ENCODE results near the gene NAXD.
A peak's percentile ranks its signal among the peaks of the same experiment; 100 is the strongest.
"Not testable (repeated sequence)": the region's sequence is repeated elsewhere in the genome, so short reads cannot be mapped to it uniquely, and the experiment has no call there.

NAXD gene

DNA sequence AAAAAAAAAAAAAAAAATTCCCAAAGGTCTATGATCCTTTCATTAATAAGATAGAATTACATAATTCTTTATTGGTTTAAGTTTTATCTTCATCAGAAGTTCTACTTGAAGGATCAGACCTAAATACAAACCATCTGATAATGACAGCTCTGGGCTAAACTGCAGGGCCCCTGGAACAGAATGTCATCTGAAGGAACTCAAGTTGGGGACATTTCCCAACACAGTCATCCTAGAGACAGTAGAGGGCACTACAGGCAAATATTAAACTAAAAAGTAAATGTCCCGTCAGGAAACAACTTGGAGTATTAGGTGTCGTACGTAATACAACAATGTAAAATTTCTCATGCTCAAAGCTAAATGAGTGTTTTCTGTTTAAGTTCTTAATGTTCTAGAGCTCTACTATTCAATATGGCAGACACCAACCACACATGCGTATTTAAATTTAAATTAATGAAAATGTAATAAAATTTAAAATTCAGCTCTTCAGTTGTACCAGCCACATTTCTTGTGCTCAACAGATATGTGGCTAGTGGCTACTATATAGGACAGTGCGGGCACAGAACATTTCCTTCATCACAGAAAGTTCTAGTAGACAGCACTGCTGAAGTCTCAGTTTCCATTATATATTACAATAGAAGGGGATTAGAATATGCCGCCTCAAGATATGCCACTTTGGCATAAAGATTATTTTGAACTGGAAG, 21.8 kb upstream of the NAXD start:
- peak; percentile 69 for DNase-seq (ENCODE audit: low spot score)

DNA sequence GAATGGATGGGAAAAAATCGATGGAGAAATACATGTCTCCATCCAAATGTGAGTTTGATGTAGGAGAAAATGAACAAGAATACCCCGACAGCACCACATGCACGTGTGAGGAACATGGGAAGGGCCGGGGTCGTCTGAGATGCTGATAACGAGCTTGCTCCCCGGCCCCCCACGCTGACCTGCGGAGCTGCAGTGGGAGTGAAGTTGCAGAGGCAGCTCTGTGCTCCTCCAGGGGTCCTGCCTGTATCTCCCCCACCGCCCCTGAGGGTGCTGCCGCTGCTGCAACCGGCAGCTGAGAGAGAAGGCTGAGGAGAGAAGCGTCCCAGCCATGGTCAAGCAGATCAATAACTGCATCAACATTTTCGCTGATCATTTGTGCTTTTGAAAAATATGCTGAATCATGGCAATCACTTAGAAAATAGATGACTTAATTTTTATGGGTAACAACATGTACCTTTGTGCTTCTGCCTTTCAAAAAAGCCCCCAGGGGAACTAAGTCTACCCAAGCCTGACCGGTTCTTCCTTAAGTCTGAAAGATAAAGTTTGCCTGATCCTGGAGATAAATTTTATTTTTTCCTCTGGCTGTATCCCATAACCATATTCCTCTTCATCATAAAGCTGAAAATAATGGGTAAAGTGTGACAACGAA, 18.2 kb upstream of the NAXD start:
- no peak for DNase-seq (ENCODE audit: low spot score)

GRCh38 chr13:110600261-110600819, 15.0 kb upstream of the NAXD start:
- DNase-seq (ENCODE audit: low spot score): no peak

- no peak for DNase-seq (ENCODE audit: low spot score)
Measured at GRCh38 chr13:110600980-110601379, 14.4 kb upstream of the NAXD start.

GRCh38 chr13:110605132-110605531, 10.2 kb upstream of the NAXD start:
- DNase-seq (ENCODE audit: low spot score): no peak

GRCh38 chr13:110606281-110606680, 9.1 kb upstream of the NAXD start:
- DNase-seq (ENCODE audit: low spot score): not testable (repeated sequence)

DNA sequence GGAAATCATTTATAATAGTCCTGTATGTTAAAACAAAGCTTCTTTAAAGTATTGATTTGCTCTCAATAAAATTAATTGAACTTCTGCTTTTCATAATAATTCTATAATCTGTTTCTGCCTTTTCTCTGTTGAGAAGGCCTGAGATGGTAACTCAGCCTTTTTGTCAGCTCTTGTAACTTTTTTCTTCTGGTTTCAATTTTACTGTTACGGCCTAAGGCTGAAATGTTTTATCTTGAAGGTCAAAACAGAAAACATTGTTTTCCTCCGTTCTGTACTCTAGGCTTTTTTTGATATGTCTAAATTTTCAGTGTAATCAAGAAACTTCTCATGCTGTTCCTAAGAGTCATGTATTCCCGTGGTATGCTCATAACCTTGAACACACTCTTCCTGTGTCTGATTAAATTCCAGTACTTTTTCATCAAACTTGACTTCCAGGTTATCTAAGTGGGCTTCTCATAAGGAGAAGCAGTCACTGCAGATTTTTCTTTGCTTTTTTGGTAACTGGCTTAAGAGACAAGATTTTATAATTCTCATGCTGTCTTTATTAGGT, 7.6 kb upstream of the NAXD start:
- DNase-seq (ENCODE audit: low spot score): no peak

DNA sequence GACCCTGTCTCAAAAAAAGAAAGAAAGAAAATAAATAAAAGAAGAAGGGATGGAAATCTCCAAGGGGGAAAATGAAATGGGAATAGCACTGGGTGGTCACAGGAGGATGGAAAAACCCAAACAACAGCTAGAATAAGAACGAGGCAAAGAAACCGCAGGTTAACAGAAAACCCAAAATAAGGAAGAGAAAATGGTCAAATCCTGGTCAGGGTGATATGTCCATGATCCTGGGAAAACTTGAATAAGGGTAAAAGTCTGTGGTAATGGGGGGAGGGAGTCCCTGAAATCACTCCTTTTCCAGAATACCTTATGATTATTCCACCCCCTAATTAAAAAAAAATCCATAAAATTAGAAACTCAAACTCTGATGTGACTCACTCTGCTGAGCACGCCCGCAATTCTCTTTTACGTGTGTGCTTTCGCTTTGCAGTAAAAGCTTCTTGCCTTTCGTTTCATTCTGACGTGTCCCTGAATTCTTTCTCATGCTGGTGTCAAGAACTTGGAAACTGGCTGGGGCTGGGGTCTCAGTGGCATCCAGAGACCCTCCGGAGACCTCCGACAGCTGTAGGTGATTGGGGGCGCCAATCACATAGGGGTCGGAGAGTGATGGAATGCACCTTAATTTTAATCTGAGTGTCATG, 4.3 kb upstream of the NAXD start:
- peak; percentile 41 for DNase-seq (ENCODE audit: low spot score)

DNA sequence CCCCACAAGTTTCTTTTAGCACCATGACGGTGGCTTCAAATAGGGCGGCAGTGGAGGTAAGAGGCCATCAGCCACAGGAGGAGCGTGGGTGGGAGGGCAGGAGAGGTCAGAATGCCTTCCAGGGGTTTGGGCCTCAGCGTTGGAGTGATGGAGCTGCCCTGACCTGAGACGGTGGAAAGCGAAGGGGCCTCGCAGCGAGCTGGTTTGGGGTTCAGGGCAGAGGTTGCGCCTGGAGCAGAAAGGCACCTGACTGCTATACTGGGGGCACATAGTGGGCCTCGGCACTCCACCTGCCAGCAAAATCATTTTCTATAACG, 382 bp upstream of the NAXD start:
- DNase-seq (ENCODE audit: low spot score): no peak

GRCh38 chr13:110616103-110617101, 1.1 kb downstream of the NAXD start:
- DNase-seq (ENCODE audit: low spot score): peak; percentile 75

DNA sequence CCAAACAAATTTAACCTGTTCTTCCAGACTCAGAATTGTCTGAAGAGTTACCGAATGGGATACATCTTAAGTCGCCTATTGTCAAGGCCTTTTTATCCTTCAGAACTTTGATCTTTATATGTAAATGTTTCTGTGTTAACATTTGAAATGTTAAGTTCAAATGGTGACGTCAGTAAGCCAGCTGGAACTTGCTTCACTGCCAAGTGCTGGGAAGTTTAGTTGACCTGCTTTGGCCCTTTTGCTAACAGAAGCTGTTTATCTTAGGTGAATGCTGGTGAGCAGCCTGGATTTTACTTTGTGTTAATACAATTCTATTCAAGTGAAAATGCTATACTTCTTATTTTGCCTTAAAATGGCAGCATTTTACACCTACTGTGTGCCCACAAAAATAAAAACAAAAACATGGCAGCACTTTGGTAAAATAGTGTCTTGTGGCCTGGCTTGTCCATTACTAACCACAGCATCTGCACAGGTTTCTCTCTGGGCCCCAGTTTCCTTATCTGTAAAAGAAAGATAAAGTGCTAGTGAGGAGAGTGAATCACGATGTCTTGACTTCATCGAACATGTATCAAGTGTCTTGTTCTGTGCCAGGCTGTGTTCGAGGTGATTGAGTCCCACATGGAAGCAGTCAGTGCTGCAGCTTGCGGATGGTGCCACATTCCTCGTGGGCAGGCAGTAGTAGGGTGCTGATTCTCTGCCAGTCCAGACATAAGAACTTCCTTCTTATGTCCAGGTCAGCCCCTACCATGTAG, 2.2 kb downstream of the NAXD start:
- peak; percentile 68 for DNase-seq (ENCODE audit: low spot score)

GRCh38 chr13:110618167-110618566, 2.8 kb downstream of the NAXD start:
- no peak for DNase-seq (ENCODE audit: low spot score)

DNA sequence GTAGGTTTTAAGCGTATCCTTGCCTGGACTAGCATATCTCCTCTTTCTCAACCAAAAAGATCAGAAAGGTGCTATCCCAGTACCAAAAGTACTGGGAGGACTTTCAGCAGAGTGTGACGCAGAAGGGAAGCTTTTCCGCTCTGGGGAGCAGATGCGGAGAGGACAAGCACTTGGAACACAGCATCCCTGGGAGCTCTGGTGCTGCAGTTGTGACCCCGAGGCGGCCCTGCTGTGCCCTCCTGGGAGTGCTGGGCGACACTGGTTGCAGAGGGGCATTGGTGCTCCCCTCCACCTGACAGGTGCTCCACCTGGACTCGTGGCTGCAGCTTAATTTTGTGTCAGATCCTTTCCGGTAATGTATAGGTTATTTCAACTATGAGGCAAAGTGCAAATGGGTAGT, 3.4 kb downstream of the NAXD start:
- no peak for DNase-seq (ENCODE audit: low spot score)

DNA sequence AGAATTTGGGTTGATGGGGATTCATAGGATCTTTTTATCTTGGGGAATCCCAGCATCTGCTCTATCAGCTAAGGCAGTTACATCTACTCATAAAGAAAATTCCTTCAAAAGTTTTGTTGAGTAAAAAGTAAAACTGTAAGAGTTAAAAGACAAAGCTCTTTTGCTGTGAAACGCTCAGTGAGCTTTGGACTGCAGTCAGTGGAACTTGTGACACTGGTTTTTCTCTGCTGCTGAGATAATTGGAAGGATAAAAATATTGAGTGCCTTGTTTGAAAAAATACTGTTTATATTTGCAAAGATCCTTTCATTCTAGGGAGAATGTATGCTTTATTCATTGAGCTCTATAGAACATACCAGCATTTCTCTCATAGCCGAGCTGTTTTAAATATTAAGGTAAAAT, 5.3 kb downstream of the NAXD start:
- no peak for DNase-seq (ENCODE audit: low spot score)

- no peak for DNase-seq (ENCODE audit: low spot score)
Measured at GRCh38 chr13:110624766-110625756, 9.7 kb downstream of the NAXD start.

GRCh38 chr13:110625771-110626321, 10.5 kb downstream of the NAXD start:
- DNase-seq (ENCODE audit: low spot score): no peak

DNA sequence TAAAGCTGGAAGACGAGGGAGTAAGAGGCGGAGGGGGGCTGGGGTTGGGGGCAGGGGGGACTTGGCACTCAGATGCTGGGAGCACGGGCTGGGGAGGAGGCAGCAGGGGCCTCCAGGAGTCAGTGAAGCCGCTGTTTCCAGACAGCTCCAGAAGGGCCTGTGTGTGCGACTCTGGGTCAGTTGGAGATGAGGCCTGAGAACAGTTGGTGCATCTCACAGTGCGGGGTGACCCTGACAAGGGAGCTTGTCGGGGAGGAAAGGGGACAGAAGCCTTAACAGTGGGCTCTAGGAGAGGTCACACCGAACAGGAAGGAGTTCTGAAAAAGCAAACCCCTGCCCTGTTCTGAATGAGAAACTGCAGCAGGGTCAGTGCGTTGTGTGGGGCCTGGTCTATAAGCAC, 11.2 kb downstream of the NAXD start:
- no peak for DNase-seq (ENCODE audit: low spot score)

DNA sequence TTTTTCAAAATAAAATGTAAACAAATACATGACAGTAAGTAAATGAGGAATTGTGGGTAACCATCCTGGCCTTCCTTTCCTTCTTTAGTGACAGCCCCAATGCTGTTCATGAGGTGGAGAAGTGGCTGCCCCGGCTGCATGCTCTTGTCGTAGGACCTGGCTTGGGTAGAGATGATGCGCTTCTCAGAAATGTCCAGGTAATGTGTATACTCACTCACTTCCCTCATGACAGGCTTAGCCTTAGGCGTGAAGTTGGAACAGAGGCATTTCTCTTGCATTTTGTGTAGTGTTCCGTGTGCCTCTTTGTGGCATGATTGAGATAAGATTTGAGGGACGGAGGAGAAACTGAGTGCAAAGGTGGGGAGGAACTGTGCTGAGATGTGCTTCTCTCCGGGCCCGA, 12.0 kb downstream of the NAXD start:
- DNase-seq (ENCODE audit: low spot score): peak; percentile 69

DNA sequence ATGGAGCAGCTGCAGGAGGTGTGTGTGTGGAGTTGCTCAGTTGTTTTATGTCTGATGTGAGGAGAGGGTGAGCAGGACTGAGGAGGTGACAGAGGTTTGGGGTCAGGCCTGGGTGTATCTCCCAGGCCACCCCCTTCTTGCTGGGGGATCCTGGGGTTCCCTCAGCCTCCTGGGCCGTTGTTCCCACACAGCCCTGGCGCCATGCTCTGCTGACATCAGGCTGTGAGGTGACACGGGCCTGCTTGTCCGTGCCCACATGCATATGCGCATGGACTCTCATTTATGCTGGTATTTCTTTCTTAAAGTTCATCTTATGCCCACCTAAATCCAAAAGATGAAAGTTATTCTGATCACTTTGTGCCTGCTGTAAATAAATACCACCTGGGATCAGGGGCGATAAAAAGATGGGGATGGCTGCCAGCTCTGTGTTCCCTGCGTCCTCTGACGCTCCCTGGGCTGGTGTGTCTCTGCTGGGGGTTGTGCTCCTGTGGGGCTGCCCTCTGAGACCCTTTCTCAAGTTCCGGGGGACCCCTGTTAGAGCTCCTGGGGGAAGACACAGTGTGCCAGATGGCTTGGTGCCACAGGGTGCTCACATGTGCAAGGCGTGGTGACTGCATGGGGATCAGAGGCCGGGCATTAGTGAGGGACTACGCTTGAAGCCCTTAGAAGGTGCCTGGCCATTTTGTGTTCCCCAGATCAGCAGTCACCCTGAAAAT, 12.6 kb downstream of the NAXD start:
- DNase-seq (ENCODE audit: low spot score): no peak
